ENCODE measurements around the gene C17orf75.

Gene C17orf75

DNA sequence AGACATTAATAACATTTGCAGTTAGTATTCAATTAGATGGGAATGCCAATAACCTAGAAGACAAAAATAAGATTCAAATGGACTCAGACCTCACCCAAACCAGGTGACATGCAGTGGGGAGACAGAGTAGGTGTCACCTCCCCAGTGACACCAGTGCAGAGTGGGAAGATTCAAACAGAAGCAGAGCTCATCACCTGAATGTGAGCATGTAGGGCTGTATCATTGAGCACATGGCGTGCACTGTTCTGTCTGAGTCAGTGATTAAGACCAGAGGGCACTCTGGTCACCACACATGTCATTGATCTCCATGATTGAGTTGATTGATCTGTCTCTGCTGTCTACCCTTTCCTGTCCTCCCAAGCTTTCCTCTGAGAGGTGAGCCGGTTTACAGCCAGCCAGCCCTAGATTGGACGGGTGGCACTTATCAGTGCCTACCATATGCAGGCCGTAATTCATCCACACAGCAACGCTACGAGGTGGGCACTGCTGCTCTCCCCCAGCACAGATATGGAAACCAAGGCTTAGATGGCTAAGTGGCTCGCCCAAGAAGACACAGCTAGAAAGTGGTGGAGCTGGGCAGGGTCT, 42.3 kb downstream of the C17orf75 start:
- TF ChIP-seq, protein P1, sequence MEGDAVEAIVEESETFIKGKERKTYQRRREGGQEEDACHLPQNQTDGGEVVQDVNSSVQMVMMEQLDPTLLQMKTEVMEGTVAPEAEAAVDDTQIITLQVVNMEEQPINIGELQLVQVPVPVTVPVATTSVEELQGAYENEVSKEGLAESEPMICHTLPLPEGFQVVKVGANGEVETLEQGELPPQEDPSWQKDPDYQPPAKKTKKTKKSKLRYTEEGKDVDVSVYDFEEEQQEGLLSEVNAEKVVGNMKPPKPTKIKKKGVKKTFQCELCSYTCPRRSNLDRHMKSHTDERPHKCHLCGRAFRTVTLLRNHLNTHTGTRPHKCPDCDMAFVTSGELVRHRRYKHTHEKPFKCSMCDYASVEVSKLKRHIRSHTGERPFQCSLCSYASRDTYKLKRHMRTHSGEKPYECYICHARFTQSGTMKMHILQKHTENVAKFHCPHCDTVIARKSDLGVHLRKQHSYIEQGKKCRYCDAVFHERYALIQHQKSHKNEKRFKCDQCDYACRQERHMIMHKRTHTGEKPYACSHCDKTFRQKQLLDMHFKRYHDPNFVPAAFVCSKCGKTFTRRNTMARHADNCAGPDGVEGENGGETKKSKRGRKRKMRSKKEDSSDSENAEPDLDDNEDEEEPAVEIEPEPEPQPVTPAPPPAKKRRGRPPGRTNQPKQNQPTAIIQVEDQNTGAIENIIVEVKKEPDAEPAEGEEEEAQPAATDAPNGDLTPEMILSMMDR (IDR thresholded peaks at IDR 0.05; ENCODE audit: low read depth, low read length), result no peak
- H3K4me3 ChIP-seq (ENCODE audit: low read depth, low read length), result no peak overlapping the region
- in situ Hi-C loops (cut with HindIII; ENCODE audit: low sequenced_read_pairs), result no loop called here
- DNase-seq (ENCODE audit: low read depth, low spot score), result no peak

DNA sequence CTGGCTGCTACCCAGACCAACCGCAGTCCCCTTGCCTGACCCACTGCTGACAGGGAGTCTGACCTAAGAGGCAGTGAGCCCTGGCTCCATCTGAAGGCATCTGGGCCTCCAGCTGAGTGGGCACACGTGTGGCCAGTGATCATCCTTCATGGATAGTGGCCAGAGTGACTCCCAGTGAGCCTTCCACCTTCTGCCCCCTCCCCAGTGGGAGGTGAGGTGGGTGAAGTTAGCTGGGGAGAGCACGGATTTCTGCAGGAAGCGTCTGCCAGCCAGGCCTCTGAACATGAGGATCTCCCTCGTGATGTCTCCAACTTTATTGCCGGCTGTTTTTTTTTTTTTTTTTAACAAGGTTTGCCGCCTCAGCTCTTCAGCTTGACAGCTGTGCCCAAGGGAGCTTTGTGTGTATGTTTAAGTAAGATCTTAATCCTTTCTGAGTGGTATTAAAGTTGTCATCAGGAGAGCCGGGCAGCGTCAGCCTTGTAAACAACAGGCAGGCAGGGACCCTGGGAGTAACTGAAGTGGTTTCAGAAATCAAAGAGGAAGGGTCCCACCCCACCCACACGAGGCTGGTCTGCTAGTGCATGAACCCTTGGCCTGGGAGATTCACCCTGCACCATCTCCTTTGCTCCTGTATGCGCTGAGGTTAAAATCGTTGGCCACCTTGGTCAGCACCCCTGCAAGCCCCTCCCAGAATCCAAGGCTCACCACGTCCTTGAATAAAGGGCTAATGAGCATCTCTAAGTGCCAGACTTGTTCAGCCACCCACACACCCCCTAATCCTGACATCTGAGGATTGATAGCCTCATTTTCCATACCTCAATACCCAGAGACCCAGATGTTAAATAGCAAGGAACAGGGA, 43.0 kb downstream of the C17orf75 start:
- TF ChIP-seq, protein P1 (IDR thresholded peaks at IDR 0.05; ENCODE audit: low read depth, low read length), result no peak
- DNase-seq (ENCODE audit: low read depth, low spot score), result no peak
- in situ Hi-C loops (cut with HindIII; ENCODE audit: low sequenced_read_pairs), result no loop called here
- no peak overlapping the region for H3K4me3 ChIP-seq (ENCODE audit: low read depth, low read length)

DNA sequence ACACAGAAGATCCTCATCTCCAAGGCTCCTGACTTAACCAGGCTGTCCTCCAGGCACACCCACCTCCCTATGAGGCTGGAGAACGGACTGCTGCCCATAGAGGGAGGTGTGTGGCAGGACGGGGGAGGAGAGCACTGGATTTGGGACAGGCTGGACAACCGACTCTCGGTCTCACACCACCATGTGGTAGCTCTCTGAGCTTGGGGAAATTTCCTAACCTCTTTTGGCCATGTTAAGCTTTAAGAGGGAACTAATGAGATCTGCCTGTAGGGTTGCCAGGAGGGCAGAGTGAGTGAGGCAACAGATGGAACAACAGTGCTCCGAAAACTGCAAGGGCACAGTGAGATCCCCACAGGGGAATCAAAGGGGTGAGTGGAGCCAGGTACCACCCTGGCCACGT, 43.7 kb downstream of the C17orf75 start:
- TF ChIP-seq, protein P1 (IDR thresholded peaks at IDR 0.05; ENCODE audit: low read depth, low read length), result no peak
- no peak for DNase-seq (ENCODE audit: low read depth, low spot score)
- in situ Hi-C loops (cut with HindIII; ENCODE audit: low sequenced_read_pairs), result no loop called here
- H3K4me3 ChIP-seq (ENCODE audit: low read depth, low read length), result no peak overlapping the region

DNA sequence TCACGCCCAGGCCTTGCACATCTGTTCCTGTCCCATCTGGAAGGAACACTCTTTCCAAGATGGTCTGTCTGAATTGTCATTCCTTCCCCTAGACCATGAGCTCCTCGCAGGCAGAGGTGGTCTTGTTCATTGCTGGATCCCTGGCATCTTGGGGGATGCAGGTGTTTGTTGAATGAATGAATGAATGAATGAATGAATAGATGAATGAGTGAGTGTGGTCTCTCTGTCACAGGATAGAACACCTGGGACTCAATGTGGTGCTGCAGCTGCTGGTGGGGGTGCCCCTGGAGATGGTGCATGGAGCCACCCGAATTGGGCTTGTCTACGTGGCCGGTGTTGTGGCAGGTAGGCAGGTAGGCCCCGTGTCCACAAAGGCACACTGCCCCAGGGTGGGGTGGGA, 44.1 kb downstream of the C17orf75 start:
- TF ChIP-seq, protein P1 (IDR thresholded peaks at IDR 0.05; ENCODE audit: low read depth, low read length), result no peak

DNA sequence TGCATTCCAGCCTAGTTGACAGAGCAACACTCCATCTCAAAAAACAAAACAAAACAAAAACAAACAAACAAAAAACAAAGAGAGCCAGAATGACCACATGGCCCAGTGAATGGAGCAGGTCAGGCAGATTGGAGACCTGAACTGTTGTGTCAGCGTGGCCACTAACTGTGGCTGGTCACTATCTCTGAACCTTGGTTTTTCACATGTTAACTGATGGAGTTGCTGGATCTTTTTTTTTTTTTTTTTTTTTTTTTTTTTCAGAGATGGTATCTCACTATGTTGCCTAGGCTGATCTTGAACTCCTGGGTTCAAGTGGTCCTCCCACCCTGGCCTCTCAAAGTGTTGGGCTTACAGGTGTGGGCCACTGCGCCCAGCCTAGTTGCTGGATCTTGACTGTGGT, 44.5 kb downstream of the C17orf75 start:
- no peak for DNase-seq (ENCODE audit: low read depth, low spot score)
- H3K4me3 ChIP-seq (ENCODE audit: low read depth, low read length), result no peak overlapping the region
- in situ Hi-C loops (cut with HindIII; ENCODE audit: low sequenced_read_pairs), result no loop called here
- TF ChIP-seq, protein P1 (IDR thresholded peaks at IDR 0.05; ENCODE audit: low read depth, low read length), result no peak

More for the DNA sequence above, 44.1 kb downstream of the C17orf75 start:
- in situ Hi-C loops (cut with HindIII; ENCODE audit: low sequenced_read_pairs), result no loop called here
- DNase-seq (ENCODE audit: low read depth, low spot score), result no peak
- no peak overlapping the region for H3K4me3 ChIP-seq (ENCODE audit: low read depth, low read length)

DNA sequence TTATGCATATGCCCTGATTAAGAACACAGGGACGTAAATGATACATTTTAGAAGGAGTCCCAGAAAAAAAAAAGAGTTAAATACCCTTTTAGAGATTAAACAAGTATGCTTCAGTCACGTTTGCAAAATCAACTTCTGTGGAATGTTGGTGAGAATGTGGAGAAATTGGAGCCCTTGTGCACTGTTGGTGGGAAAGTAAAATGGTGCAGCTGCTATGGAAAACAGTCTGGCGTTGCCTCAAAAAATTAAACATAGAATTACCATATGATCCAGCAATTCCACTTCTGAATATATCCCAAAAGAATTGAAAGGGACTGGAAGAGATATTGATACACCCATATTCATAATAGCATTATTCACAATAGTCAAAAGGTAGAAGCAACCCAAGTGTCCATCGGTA, 49.9 kb downstream of the C17orf75 start:
- TF ChIP-seq, protein P1 (IDR thresholded peaks at IDR 0.05; ENCODE audit: low read depth, low read length), result no peak
- in situ Hi-C loops (cut with HindIII; ENCODE audit: low sequenced_read_pairs), result no loop called here

More for the DNA sequence above, 49.9 kb downstream of the C17orf75 start:
- H3K4me3 ChIP-seq (ENCODE audit: low read depth, low read length), result no peak overlapping the region
- DNase-seq (ENCODE audit: low read depth, low spot score), result no peak
